ENCODE measurements around the gene NFATC3.

NFATC3 gene

DNA sequence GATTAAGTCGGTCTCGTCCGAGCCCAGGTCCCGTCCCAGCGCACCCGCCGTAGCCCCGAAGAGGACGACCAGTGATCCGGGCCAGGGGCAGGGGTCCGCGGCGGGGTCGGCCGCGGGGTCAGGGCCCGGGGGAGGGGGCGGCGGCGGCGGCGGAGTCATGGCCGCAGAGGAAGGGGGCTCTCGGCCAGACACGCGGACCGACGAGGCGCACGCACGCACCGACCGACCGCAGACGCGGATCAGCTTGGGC lies 150.6 kb downstream of the NFATC3 start, which contains the start of gene ESRP2:
ESRP2 (minus strand) TSS at position 241 of the 250 bp plus-strand sequence; CDS start at position 159, 82 bp downstream.
- H3K4me3 ChIP-seq (ENCODE audit: low read length): peak within 1 kb of the TSS; percentile 94
- no peak for DNase-seq (ENCODE audit: low read depth)
- TF ChIP-seq, protein P1, sequence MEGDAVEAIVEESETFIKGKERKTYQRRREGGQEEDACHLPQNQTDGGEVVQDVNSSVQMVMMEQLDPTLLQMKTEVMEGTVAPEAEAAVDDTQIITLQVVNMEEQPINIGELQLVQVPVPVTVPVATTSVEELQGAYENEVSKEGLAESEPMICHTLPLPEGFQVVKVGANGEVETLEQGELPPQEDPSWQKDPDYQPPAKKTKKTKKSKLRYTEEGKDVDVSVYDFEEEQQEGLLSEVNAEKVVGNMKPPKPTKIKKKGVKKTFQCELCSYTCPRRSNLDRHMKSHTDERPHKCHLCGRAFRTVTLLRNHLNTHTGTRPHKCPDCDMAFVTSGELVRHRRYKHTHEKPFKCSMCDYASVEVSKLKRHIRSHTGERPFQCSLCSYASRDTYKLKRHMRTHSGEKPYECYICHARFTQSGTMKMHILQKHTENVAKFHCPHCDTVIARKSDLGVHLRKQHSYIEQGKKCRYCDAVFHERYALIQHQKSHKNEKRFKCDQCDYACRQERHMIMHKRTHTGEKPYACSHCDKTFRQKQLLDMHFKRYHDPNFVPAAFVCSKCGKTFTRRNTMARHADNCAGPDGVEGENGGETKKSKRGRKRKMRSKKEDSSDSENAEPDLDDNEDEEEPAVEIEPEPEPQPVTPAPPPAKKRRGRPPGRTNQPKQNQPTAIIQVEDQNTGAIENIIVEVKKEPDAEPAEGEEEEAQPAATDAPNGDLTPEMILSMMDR (IDR thresholded peaks at IDR 0.05; ENCODE audit: insufficient read depth, low read depth, low read length, missing control alignments): no peak

DNA sequence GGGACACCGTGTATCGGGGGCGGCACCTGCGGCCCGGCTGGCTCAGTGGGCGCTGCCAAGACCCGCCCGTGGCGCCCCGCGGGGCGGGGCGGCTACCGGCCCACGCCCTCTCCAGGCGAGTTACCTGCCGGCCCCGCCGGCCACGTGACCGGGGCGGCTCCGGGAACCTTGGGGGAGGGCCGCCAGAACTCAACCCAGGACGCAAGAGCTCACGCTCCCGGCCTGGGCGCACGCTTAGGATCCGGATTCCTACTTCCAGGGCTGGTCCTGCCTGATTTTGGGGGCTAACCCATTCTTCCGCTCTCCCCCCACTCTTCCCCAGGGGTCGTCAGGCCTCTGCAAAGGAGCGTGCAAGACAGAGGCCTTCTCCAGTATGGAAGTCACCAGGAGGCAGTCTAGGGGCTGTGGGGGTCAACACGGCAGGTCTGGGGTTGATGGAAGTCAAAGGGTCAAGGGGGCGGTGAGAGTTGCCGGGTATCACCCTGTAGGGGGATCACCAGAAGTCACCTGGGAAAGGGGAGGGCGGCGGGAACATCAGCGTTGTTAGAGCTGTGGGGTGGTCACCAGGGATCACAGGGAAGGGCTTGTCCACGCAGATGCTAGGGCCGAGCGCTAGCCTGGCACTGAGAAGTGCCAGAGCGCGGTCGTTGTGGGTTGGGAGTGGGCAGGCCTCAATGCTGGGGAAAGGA lies 151.1 kb downstream of the NFATC3 start:
- H3K4me3 ChIP-seq (ENCODE audit: low read length): peak overlapping the region; percentile 94
- peak; percentile 97 for DNase-seq (ENCODE audit: low read depth)
- TF ChIP-seq, protein P1 (IDR thresholded peaks at IDR 0.05; ENCODE audit: insufficient read depth, low read depth, low read length, missing control alignments): no peak

DNA sequence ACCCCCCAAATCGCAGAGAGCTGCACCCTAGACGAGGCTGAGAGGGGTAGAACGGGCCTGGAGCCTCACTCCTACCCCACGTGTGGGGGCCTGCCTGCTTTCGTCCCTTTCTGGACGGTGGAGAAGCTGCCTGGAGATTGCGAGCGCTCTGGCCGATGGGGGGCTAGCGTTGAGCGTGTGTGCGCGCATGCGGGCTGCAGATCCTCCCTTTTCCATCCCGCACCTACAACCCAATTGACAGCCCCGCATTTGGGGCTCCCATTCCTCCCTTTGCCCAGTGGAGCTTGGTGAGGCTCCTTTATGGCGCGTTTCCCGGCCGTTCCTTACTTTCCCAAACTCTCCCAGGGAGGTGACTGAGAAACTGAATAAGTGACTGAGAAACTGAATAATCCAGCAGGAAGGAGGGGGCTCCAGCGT lies 151.7 kb downstream of the NFATC3 start:
- peak overlapping the region; percentile 94 for H3K4me3 ChIP-seq (ENCODE audit: low read length)
- DNase-seq (ENCODE audit: low read depth): no peak
- TF ChIP-seq, protein P1 (IDR thresholded peaks at IDR 0.05; ENCODE audit: insufficient read depth, low read depth, low read length, missing control alignments): no peak

DNA sequence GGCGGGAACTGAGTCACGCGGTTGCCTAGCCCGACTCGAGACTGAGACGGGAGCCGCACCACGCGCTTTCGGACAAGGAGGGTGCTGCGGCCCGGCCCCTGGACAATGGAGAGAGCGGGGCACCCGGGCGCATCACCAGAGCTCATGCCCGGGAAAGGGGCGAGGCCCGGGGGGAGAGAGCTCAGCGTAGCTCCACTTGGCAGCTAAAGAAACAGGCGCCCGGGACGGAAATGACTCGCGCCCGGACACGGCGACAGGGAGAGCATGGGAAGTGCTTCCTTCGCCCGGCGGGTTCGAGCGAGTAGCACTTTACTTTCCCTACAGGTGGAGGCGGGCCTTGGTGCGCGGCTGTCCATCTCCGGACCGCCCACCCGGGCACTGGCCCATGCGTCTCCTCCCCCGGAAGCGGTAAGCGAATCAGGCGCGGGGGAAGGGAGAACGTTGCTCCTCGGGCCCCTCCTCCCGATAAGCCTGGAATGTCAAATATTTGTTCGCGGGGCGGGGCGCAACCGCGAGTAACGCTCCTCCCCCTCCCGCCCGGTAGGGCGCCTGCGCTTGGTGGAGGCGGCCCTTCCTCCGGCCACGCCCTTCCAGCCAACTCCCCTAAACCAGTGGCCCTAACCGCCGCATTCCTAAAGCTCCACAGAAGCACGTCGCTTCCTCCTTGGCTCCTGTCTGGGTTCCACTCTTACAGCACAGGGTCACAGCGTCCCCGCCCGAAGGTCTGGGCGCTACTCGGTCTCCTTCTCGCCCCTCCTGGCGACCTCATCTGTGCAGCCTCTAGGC lies 152.3 kb downstream of the NFATC3 start:
- TF ChIP-seq, protein P1 (IDR thresholded peaks at IDR 0.05; ENCODE audit: insufficient read depth, low read depth, low read length, missing control alignments): no peak
- peak overlapping the region; percentile 94 for H3K4me3 ChIP-seq (ENCODE audit: low read length)

DNA sequence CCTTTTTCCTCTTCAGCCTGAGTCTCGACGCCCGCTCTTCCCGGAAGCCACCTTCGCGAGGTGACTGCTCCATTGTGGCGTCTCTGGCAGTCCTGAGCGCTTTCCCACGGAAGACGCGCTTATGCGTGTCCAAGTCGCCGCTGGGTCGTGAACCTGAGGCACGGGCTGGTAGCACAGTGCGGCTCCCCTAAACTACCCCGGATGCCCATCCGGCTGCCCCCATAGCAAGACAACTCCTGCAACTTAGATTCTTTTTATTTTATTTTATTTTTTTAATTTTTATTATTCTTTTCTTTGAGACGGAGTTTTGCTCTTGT lies 152.8 kb downstream of the NFATC3 start:
- TF ChIP-seq, protein P1 (IDR thresholded peaks at IDR 0.05; ENCODE audit: insufficient read depth, low read depth, low read length, missing control alignments): no peak
- H3K4me3 ChIP-seq (ENCODE audit: low read length): peak overlapping the region; percentile 60
- DNase-seq (ENCODE audit: low read depth): no peak

More for the DNA sequence above, 152.3 kb downstream of the NFATC3 start:
- peak; percentile 99 for DNase-seq (ENCODE audit: low read depth)

DNA sequence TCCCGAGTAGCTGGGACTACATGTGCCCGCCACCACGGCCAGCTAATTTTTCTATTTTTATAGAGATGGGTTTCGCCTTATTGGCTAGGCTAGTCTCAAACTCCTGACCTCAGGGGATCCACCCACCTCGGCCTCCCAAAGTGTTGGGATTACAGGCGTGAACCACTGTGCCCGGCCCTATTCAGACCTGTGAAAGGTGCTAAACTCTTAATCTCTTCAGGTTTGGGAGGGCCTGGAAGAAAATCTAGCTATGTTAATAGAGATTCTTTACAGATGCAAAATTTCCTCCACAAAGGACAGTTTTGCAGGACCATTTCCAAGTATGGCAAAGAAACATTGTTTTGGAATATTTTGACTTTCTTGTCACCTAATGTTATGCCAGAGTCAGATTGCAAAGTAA lies 156.9 kb downstream of the NFATC3 start:
- TF ChIP-seq, protein P1 (IDR thresholded peaks at IDR 0.05; ENCODE audit: insufficient read depth, low read depth, low read length, missing control alignments): no peak
- no peak overlapping the region for H3K4me3 ChIP-seq (ENCODE audit: low read length)
- no peak for DNase-seq (ENCODE audit: low read depth)

All from epithelial cell of esophagus (primary cell).